H1 (cell line): Measurements from ENCODE around the gene VWA5A.

Experiments used
- CTCF ChIP-seq, 3 experiments: IDR thresholded peaks; 1 replicate in 2 of 3; 2 replicates in 1 of 3; pipeline versions ENCODE4 v1.5.1 to v1.6.1; 2011; ENCODE audit warnings: low read length in 3 of 3, mild to moderate bottlenecking in 3 of 3, inconsistent platforms in 2 of 3, low read depth in 1 of 3, moderate library complexity in 1 of 3; ENCODE audit not compliant: insufficient read depth in 1 of 3; ENCODE audit errors: control extremely low read depth in 1 of 3
- EGR1 ChIP-seq: IDR thresholded peaks from 2 replicates; pipeline ENCODE4 v1.6.1; 2011; ENCODE audit warnings: low read depth, low read length, borderline replicate concordance
- EP300 ChIP-seq, 2 experiments: IDR thresholded peaks; 1 replicate in 1 of 2; 2 replicates in 1 of 2; pipeline ENCODE4 v1.6.1; 2011 to 2012; ENCODE audit warnings: low read depth in 2 of 2, low read length in 2 of 2, mild to moderate bottlenecking in 2 of 2, borderline replicate concordance in 1 of 2, inconsistent platforms in 1 of 2, moderate library complexity in 1 of 2
- EZH2 ChIP-seq: fragments of 200-600 bp; sonication (generic); IDR thresholded peaks from 2 replicates; pipeline ENCODE4 v1.7.1; 2012; ENCODE audit warnings: low read depth, mild to moderate bottlenecking, moderate library complexity, low read length, inconsistent platforms; ENCODE audit not compliant: severe bottlenecking
- HDAC2 ChIP-seq, 2 experiments: fragments of 300-600 bp in 1 of 2; sonication (generic) in 1 of 2; IDR thresholded peaks; 2 replicates each; pipeline ENCODE4 v1.6.1; 2011 to 2012; ENCODE audit warnings: low read depth in 2 of 2, low read length in 2 of 2, mild to moderate bottlenecking in 2 of 2, moderate library complexity in 2 of 2, borderline replicate concordance in 1 of 2, inconsistent platforms in 1 of 2
- POLR2A ChIP-seq, 2 experiments: IDR thresholded peaks; 1 replicate in 1 of 2; 2 replicates in 1 of 2; pipeline ENCODE4 v1.6.1; 2011; ENCODE audit warnings: low read depth in 2 of 2, low read length in 2 of 2, mild to moderate bottlenecking in 2 of 2; ENCODE audit errors: control extremely low read depth in 1 of 2
- POLR2AphosphoS5 ChIP-seq: IDR thresholded peaks from 2 replicates; pipeline ENCODE4 v1.6.1; 2011; ENCODE audit warnings: low read depth, low read length
- RNF2 ChIP-seq: fragments of 200-900, 300-1000 bp; sonication (generic); IDR thresholded peaks from 2 replicates; pipeline ENCODE4 v1.7.1; 2016; ENCODE audit warnings: borderline replicate concordance, low read depth, mild to moderate bottlenecking, antibody characterized with exemption, low read length; ENCODE audit not compliant: poor library complexity, severe bottlenecking; ENCODE audit errors: missing control alignments
- YY1 ChIP-seq: IDR thresholded peaks from 2 replicates; pipeline ENCODE4 v1.6.1; 2011; ENCODE audit warnings: low read depth, mild to moderate bottlenecking, low read length

DNA sequence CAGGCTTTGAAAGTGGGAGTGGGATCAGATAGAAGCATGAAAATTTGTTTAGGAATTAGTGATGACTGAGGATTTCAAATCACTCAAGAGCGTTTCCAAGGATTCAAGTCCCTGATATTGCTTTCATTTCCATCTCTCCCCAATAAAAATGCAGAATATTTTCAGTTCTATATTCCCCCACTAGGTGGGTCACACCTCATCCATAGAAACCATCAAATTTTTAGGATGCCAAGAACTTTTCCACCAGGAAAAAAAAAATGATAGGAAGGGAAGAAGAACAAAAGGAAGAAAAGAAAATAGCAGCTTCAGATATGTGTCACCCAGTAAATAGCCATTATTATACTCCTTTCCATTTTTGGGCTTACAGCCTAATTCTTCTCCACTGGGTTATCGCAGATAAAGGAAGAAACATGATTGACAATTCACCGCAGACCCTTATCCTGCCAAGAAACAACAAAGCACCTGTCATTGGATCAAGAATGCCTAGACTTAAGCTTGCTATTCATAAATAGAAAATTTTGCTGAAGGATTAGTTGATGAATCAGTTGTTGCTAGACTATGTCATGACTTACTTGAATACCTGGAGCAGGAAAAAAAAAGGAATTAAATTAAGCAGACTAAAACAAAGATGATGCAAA, 37.6 kb downstream of the VWA5A start:
- no peak for TF ChIP-seq RNF2
- no peak for TF ChIP-seq EP300 (IDR thresholded peaks at IDR 0.05; ENCODE audit: borderline replicate concordance in 1 of 2, low read depth in 2 of 2, low read length in 2 of 2)
- TF ChIP-seq POLR2AphosphoS5, result no peak
- no peak for TF ChIP-seq HDAC2 (IDR thresholded peaks at IDR 0.05; ENCODE audit: borderline replicate concordance in 1 of 2, low read depth in 2 of 2, low read length in 2 of 2)
- no peak for TF ChIP-seq EGR1
- TF ChIP-seq EZH2, result no peak
- no peak; a peak in 1 of 4 replicates for TF ChIP-seq CTCF (IDR thresholded peaks at IDR 0.05; ENCODE audit: control extremely low read depth in 1 of 3, insufficient read depth in 1 of 3, low read depth in 1 of 3, low read length in 3 of 3)
- TF ChIP-seq POLR2A (IDR thresholded peaks at IDR 0.05; ENCODE audit: control extremely low read depth in 1 of 2, low read depth in 2 of 2, low read length in 2 of 2), result no peak
- TF ChIP-seq YY1, result no peak
